ENCODE measurements around the gene GPC5.

The GPC5 gene

GRCh38 chr13:92362717-92363116 lies 964.3 kb downstream of the GPC5 start:
- H3K4me1 ChIP-seq (ENCODE audit: low read length): peaks cover 8% of the 10 kb centered on the region; the same call in 1 of the 2 replicates
- H3K9me3 ChIP-seq (ENCODE audit: insufficient read depth, low read length): peaks cover 14% of the 10 kb centered on the region; the same call in 1 of the 2 replicates
- H4K20me1 ChIP-seq (ENCODE audit: insufficient read depth, low read length): no peaks in the 10 kb centered on the region
- H3K27me3 ChIP-seq (ENCODE audit: low read depth, low read length): no peaks in the 10 kb centered on the region
- no peak overlapping the region for H3K9ac ChIP-seq (ENCODE audit: low read length)
- no peak overlapping the region for H3K4me3 ChIP-seq (ENCODE audit: low read length)
- H3K4me2 ChIP-seq (ENCODE audit: low read length): no peak overlapping the region
- H3K79me2 ChIP-seq (ENCODE audit: low read length): no peaks in the 10 kb centered on the region
- TF ChIP-seq, protein P1, sequence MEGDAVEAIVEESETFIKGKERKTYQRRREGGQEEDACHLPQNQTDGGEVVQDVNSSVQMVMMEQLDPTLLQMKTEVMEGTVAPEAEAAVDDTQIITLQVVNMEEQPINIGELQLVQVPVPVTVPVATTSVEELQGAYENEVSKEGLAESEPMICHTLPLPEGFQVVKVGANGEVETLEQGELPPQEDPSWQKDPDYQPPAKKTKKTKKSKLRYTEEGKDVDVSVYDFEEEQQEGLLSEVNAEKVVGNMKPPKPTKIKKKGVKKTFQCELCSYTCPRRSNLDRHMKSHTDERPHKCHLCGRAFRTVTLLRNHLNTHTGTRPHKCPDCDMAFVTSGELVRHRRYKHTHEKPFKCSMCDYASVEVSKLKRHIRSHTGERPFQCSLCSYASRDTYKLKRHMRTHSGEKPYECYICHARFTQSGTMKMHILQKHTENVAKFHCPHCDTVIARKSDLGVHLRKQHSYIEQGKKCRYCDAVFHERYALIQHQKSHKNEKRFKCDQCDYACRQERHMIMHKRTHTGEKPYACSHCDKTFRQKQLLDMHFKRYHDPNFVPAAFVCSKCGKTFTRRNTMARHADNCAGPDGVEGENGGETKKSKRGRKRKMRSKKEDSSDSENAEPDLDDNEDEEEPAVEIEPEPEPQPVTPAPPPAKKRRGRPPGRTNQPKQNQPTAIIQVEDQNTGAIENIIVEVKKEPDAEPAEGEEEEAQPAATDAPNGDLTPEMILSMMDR (IDR thresholded peaks at IDR 0.05; ENCODE audit: low read depth, low read length): no peak
- no peak for TF ChIP-seq EZH2phosphoT487 (IDR thresholded peaks at IDR 0.05; ENCODE audit: low read depth)
- H3K27ac ChIP-seq (ENCODE audit: low read length): no peak overlapping the region
- peaks cover 6% of the 10 kb centered on the region for H3K36me3 ChIP-seq (replicated peaks; ENCODE audit: low read depth, low read length)
- no peak overlapping the region for H2AFZ ChIP-seq (ENCODE audit: low read depth, low read length)

GRCh38 chr13:92365904-92366303 lies 967.5 kb downstream of the GPC5 start:
- H3K27ac ChIP-seq (ENCODE audit: low read length): no peak overlapping the region
- H3K79me2 ChIP-seq (ENCODE audit: low read length): no peaks in the 10 kb centered on the region
- H3K9me3 ChIP-seq (ENCODE audit: insufficient read depth, low read length): 0 out of 2 replicates have a peak, but pooled peaks cover 4% of the 10 kb centered on the region
- no peak overlapping the region for H3K4me3 ChIP-seq (ENCODE audit: low read length)
- no peak overlapping the region for H3K4me2 ChIP-seq (ENCODE audit: low read length)
- H3K9ac ChIP-seq (ENCODE audit: low read length): no peak overlapping the region
- no peaks in the 10 kb centered on the region for H3K4me1 ChIP-seq (ENCODE audit: low read length)
- H2AFZ ChIP-seq (ENCODE audit: low read depth, low read length): no peak overlapping the region
- H3K27me3 ChIP-seq (ENCODE audit: low read depth, low read length): no peaks in the 10 kb centered on the region
- H3K36me3 ChIP-seq (replicated peaks; ENCODE audit: low read depth, low read length): no peaks in the 10 kb centered on the region
- TF ChIP-seq, protein P1 (IDR thresholded peaks at IDR 0.05; ENCODE audit: low read depth, low read length): no peak
- no peak for TF ChIP-seq EZH2phosphoT487 (IDR thresholded peaks at IDR 0.05; ENCODE audit: low read depth)
- no peaks in the 10 kb centered on the region for H4K20me1 ChIP-seq (ENCODE audit: insufficient read depth, low read length)

GRCh38 chr13:92377396-92377795 lies 979.0 kb downstream of the GPC5 start:
- Histone ChIP-seq H3K4me1 (ENCODE audit: low read length) (no peaks in the 10 kb centered on the region; the same call in 1 of the 2 replicates), H4K20me1 (ENCODE audit: insufficient read depth, low read length) (no peaks in the 10 kb centered on the region), H3K4me3 (ENCODE audit: low read length) (no peak overlapping the region), H3K9ac (ENCODE audit: low read length) (no peak overlapping the region), H3K79me2 (ENCODE audit: low read length) (no peaks in the 10 kb centered on the region), H3K4me2 (ENCODE audit: low read length) (no peak overlapping the region), H3K27me3 (ENCODE audit: low read depth, low read length) (no peaks in the 10 kb centered on the region), H3K9me3 (ENCODE audit: insufficient read depth, low read length) (peaks cover 2% of the 10 kb centered on the region; the same call in 1 of the 2 replicates), H3K27ac (ENCODE audit: low read length) (no peak overlapping the region), H3K36me3 (replicated peaks; ENCODE audit: low read depth, low read length) (no peaks in the 10 kb centered on the region), H2AFZ (ENCODE audit: low read depth, low read length) (no peak overlapping the region)
- TF ChIP-seq EZH2phosphoT487 (IDR thresholded peaks at IDR 0.05; ENCODE audit: low read depth): no peak
- TF ChIP-seq, protein P1 (IDR thresholded peaks at IDR 0.05; ENCODE audit: low read depth, low read length): no peak

DNA sequence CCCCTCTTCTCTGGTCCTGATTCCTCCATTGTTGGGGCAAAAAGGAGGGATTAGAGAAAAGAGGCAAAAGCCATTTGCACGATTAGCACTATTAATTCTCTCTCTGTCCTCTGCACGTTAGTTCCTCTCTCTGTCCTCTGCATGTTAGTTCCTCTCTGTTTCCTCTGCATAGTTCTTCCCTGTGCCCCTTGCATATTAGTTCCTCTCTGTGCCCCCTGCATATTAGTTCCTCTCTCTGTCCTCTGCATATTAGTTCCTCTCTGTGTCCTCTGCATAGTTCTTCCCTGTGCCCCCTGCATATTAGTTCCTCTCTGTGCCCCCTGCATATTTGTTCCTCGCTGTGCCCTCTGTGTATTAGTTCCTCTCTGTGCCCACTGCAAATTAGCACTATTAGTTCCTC lies 981.0 kb downstream of the GPC5 start:
- peak overlapping the region; percentile 20 for H3K4me3 ChIP-seq (ENCODE audit: low read length)
- TF ChIP-seq, protein P1 (IDR thresholded peaks at IDR 0.05; ENCODE audit: low read depth, low read length): no peak
- TF ChIP-seq EZH2phosphoT487 (IDR thresholded peaks at IDR 0.05; ENCODE audit: low read depth): no peak

More for the DNA sequence above, 981.0 kb downstream of the GPC5 start:
- H4K20me1 ChIP-seq (ENCODE audit: insufficient read depth, low read length): no peaks in the 10 kb centered on the region
- H3K9me3 ChIP-seq (ENCODE audit: insufficient read depth, low read length): peaks cover 2% of the 10 kb centered on the region; the same call in 1 of the 2 replicates
- H3K4me2 ChIP-seq (ENCODE audit: low read length): peak overlapping the region; percentile 29; the same call in 1 of the 2 replicates
- no peak overlapping the region for H3K27ac ChIP-seq (ENCODE audit: low read length)
- no peaks in the 10 kb centered on the region; the same call in 1 of the 2 replicates for H3K4me1 ChIP-seq (ENCODE audit: low read length)
- H3K36me3 ChIP-seq (replicated peaks; ENCODE audit: low read depth, low read length): no peaks in the 10 kb centered on the region
- H2AFZ ChIP-seq (ENCODE audit: low read depth, low read length): peak overlapping the region; percentile 89
- no peak overlapping the region for H3K9ac ChIP-seq (ENCODE audit: low read length)
- no peaks in the 10 kb centered on the region for H3K79me2 ChIP-seq (ENCODE audit: low read length)
- no peaks in the 10 kb centered on the region for H3K27me3 ChIP-seq (ENCODE audit: low read depth, low read length)

Measured in OCI-LY3 (cell line).